Psoas muscle (tissue), 8 donors: ENCODE data around the gene GDF11. TPM values are rescaled to one million over a fixed set of nuclear protein-coding genes. Genes with fewer than 3 reads are reported as not detected.

Source experiments
- ATAC-seq, 4 donors: fragments of 200-7000 bp; cut with Tn5 transposase; one replicate each; pipeline ENCODE4 v1.9.1; 2020; ENCODE audit warnings: moderate library complexity in 3 of 4, mild to moderate bottlenecking in 2 of 4
- DNase-seq, 2 donors: peaks; one replicate each; pipeline ENCODE4 v3.0.0-alpha.2; 2020
- H3K27ac ChIP-seq: fragments of 200-600 bp; one replicate; pipeline ENCODE4 v1.8.0; 2022
- H3K27me3 ChIP-seq, 3 donors: fragments of 200-600 bp in 1 of 3; one replicate each; pipeline versions ENCODE4 v1.6.1 to v1.8.0; 2013 to 2022; ENCODE audit warnings: low read length in 2 of 3, mild to moderate bottlenecking in 2 of 3, moderate library complexity in 1 of 3; ENCODE audit not compliant: insufficient read depth in 3 of 3
- H3K36me3 ChIP-seq, 2 donors: fragments of 200-600 bp in 1 of 2; one replicate each; pipeline versions ENCODE4 v1.6.1 to v1.8.0; 2013 to 2022; ENCODE audit warnings: low read depth in 1 of 2, mild to moderate bottlenecking in 1 of 2, moderate library complexity in 1 of 2; ENCODE audit not compliant: insufficient read depth in 1 of 2
- H3K4me1 ChIP-seq: fragments of 200-600 bp; one replicate; pipeline ENCODE4 v1.8.0; 2022
- H3K4me3 ChIP-seq: fragments of 200-600 bp; one replicate; pipeline ENCODE4 v1.8.0; 2022; ENCODE audit warnings: mild to moderate bottlenecking
- H3K9me3 ChIP-seq: fragments of 200-600 bp; one replicate; pipeline ENCODE4 v1.8.0; 2022
- WGBS, 3 donors: extraction: QIAGEN DNeasy Blood & Tissue Kit; methylation state at CpG; one replicate each; pipeline versions ENCODE4 v1.1.6 to v1.1.7; 2013; 5-methylcytosine and 5-hydroxymethylcytosine counted together
- intact Hi-C, 2 donors: fragments of 100-400 bp; cut with DNase I; formaldehyde crosslinking; loops; one replicate each; pipeline versions ENCODE4 v1.11.0 to v1.14.2; 2022
- polyA plus RNA-seq, 3 donors: library from polyadenylated mRNA; stranded (reverse); fragments of 200-250 nt; gene quantifications; one replicate each; pipeline ENCODE4 v1.2.3, GENCODE V29; 2013
- total RNA-seq, 4 donors: library from RNA; stranded (reverse); fragmentation: NEBNext Ultra II Directional in 2 of 4; extraction: Animal tissue kit (Norgen Biotek cat#: 25700) in 2 of 4; gene quantifications; one replicate each; pipeline versions ENCODE4 v1.2.1 to v1.2.4, GENCODE V29; 2021 to 2023
- TF ChIP-seq, protein P1 (sequence below): fragments of 200-600 bp; IDR thresholded peaks from one replicate; pipeline ENCODE4 v1.8.0; 2022; ENCODE audit warnings: antibody characterized with exemption
- donor health status: healthy with polysubstance abuse.
- donor health status: DM: no; HTN: no; CAD: no; lungs with moderate emphysema.
- donor health status: Bipolar disorder and iron deficiency.
- donor health status: healthy.
- donor health status: DM: yes; HTN: yes; CAD: no.
- donor health status: DM: no; HTN: no; CAD: no.
- donor health status: DM: no; HTN: no; CAD: no.
- donor health status: DM: yes; HTN: yes; CAD: no.

GDF11 gene
- total and polyA plus RNA-seq, 7 donors, result 0.34 to 4.8 (median 1.4) TPM

DNA sequence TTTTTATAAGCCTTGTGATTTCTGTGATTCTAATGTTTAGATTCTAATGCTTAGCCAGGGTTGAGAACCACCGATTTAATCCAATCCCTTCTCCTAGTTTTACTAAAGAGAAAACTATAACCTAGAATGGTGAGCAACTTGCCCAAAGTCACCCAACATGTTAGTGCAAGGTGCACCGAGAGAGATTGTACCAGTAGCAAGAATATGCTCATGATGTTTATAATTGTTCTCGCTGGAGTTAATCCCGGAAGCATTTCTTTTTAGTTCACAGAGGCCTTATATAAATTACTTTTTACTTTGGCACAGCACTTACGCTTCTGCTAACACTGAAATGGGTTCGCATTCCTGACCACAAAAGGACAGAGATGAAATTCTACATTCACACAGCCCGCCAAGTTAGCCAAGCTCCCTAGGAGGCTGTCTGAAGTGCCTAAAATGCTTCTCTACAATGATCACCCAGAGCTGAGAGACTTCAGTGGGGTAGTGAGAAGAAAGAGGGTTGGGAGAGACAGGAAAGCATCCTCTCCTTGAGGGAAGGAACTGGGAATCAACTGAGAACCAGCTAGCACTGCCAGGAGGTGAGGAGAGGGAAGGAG, 27.7 kb upstream of the GDF11 start:
- peaks cover 79% of the 10 kb centered on the region for H3K4me1 ChIP-seq
- peak in 1 of 2 donors; percentile 2 for DNase-seq
- TF ChIP-seq, protein P1, sequence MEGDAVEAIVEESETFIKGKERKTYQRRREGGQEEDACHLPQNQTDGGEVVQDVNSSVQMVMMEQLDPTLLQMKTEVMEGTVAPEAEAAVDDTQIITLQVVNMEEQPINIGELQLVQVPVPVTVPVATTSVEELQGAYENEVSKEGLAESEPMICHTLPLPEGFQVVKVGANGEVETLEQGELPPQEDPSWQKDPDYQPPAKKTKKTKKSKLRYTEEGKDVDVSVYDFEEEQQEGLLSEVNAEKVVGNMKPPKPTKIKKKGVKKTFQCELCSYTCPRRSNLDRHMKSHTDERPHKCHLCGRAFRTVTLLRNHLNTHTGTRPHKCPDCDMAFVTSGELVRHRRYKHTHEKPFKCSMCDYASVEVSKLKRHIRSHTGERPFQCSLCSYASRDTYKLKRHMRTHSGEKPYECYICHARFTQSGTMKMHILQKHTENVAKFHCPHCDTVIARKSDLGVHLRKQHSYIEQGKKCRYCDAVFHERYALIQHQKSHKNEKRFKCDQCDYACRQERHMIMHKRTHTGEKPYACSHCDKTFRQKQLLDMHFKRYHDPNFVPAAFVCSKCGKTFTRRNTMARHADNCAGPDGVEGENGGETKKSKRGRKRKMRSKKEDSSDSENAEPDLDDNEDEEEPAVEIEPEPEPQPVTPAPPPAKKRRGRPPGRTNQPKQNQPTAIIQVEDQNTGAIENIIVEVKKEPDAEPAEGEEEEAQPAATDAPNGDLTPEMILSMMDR, result no peak
- no peaks in the 10 kb centered on the region for H3K27me3 ChIP-seq
- WGBS, 3 donors, result 27 to 47% (median 30%) methylated on average over 7 of the region's 7 CpGs
- no peak for ATAC-seq
- H3K9me3 ChIP-seq, result no peaks in the 10 kb centered on the region
- intact Hi-C loops, result loop anchor here in 1 of 2 donors (5.0 kb wide), 1 partner anchor 33 kb away; a partner anchor contains a TSS
- peak overlapping the region; percentile 69 for H3K4me3 ChIP-seq
- peak overlapping the region; percentile 92 for H3K27ac ChIP-seq
- H3K36me3 ChIP-seq, result no peaks in the 10 kb centered on the region

- H3K36me3 ChIP-seq, result no peaks in the 10 kb centered on the region
- DNase-seq, result peak; percentile 94 to 97
- H3K27me3 ChIP-seq, result no peaks in the 10 kb centered on the region
- H3K27ac ChIP-seq, result peak within 1 kb of the TSS; percentile 92
- intact Hi-C loops, result loop anchor here (1.0 to 5.0 kb wide), 2 partner anchors 11 to 34 kb away; a partner anchor contains a TSS
- no peaks in the 10 kb centered on the region for H3K9me3 ChIP-seq
- peak; percentile 50 to 67 (median 60) for ATAC-seq
- 0 to 1% (median 0%) methylated on average over 42 of the region's 42 CpGs for WGBS, 3 donors
- H3K4me3 ChIP-seq, result peak within 1 kb of the TSS; percentile 69
- H3K4me1 ChIP-seq, result peaks cover 83% of the 10 kb centered on the region
- TF ChIP-seq, protein P1, result peak; percentile 6
Measured at GRCh38 chr12:55715833-55716581, 26.9 kb upstream of the GDF11 start, which contains the start of gene BLOC1S1. Gene BLOC1S1 (plus strand): TSS chr12:55716046. CDS start chr12:55716052, 6 bp downstream.

- TF ChIP-seq, protein P1, result no peak
- 6 to 8% (median 7%) methylated on average over 13 of the region's 13 CpGs for WGBS, 3 donors
- intact Hi-C loops, result loop anchor here (1.0 to 5.0 kb wide), 2 partner anchors 11 to 34 kb away; a partner anchor contains a TSS
- Histone ChIP-seq H3K4me1 (peaks cover 84% of the 10 kb centered on the region), H3K9me3 (no peaks in the 10 kb centered on the region), H3K36me3 (no peaks in the 10 kb centered on the region), H3K27ac (peak overlapping the region; percentile 92), H3K27me3 (no peaks in the 10 kb centered on the region), H3K4me3 (peak overlapping the region; percentile 69)
- no peak for DNase-seq
- peak in 1 of 4 donors; percentile 1 for ATAC-seq
Measured at GRCh38 chr12:55716582-55716957, 26.4 kb upstream of the GDF11 start.

- peak overlapping the region; percentile 92 for H3K27ac ChIP-seq
- intact Hi-C loops, result loop anchor here in 1 of 2 donors (5.0 kb wide), 1 partner anchor 35 kb away; a partner anchor contains a TSS
- no peaks in the 10 kb centered on the region for H3K9me3 ChIP-seq
- TF ChIP-seq, protein P1, result no peak
- H3K4me3 ChIP-seq, result peak overlapping the region; percentile 69
- ATAC-seq, result peak in 1 of 4 donors; percentile 1
- no peaks in the 10 kb centered on the region for H3K36me3 ChIP-seq
- peak; percentile 27 to 68 for DNase-seq
- H3K4me1 ChIP-seq, result peaks cover 84% of the 10 kb centered on the region
- no peaks in the 10 kb centered on the region for H3K27me3 ChIP-seq
- WGBS, 3 donors, result 11 to 21% (median 12%) methylated on average over 7 to 8 of the region's 8 CpGs
Measured at GRCh38 chr12:55717011-55718007, 25.6 kb upstream of the GDF11 start.
